ENCODE data around the gene LIN7C. TPM values are rescaled to one million over a fixed set of nuclear protein-coding genes. Genes with fewer than 3 reads are reported as not detected.

The LIN7C gene
- total and polyA plus RNA-seq, 7 donors: 9.0 to 53.3 (median 34.3) TPM

DNA sequence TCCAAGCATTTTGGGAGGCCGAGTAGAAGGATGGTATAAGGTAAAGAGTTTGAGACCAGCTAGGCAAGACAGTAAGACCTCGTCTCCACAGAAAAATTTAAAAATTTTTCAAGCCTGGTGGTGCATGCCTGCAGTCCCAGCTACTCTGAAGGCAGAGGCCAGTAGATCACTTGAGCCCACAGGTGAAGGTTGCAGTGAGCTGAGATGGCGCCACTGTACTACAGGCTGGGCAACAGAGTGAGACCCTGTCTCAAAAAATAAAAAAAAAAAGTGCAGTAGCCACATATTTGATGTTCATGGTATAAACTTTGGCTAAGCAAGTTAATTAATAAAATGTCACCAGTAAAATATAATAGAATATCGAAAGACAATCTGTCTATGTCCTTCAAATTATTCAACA, 60.9 kb downstream of the LIN7C start:
- Histone ChIP-seq H3K27me3 (no peaks in the 10 kb centered on the region), H3K27ac (no peak overlapping the region), H3K4me1 (peaks cover 0 to 25% (median 16%) of the 10 kb centered on the region in 4 donors), H3K4me3 (no peak overlapping the region), H3K9me3 (no peaks in the 10 kb centered on the region), H3K36me3 (no peaks in the 10 kb centered on the region)
- intact Hi-C loops (cut with DNase I): no loop called here
- 91 to 92% methylated on average over 4 of the region's 4 CpGs for WGBS, 2 donors
- no peak for TF ChIP-seq POLR2AphosphoS5 (IDR thresholded peaks at IDR 0.05)
- no peak for TF ChIP-seq POLR2A (IDR thresholded peaks at IDR 0.05)
- TF ChIP-seq CTCF (IDR thresholded peaks at IDR 0.05): no peak
- no peak for TF ChIP-seq EP300 (IDR thresholded peaks at IDR 0.05)
- DNase-seq: no peak

DNA sequence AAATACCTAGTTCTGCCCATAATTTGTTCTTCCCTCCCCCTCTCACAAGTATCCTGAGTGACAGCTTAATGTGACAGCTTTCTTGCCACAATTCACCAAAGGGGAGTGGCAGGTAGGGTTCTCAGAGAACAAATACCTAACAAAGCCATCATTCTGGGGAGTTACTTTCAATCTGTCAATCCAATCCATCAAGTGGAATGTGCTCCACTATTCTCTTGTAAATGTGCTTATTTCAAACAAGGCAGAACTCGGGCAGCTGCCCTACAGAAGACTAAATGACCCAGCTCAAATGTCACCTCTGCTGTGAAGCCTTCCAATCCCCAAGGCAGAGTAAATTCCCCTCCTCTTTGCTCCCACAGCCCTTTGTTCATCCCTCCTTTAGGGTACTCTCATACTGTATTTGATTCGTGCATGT, 61.8 kb downstream of the LIN7C start:
- Histone ChIP-seq H3K9me3 (no peaks in the 10 kb centered on the region), H3K4me3 (no peak overlapping the region), H3K36me3 (no peaks in the 10 kb centered on the region), H3K4me1 (peaks cover 0 to 20% (median 13%) of the 10 kb centered on the region in 4 donors), H3K27me3 (no peaks in the 10 kb centered on the region), H3K27ac (no peak overlapping the region)
- DNase-seq: no peak
- WGBS, 2 donors: 37 to 61% methylated on average over 2 of the region's 2 CpGs
- intact Hi-C loops (cut with DNase I): no loop called here
- TF ChIP-seq POLR2AphosphoS5 (IDR thresholded peaks at IDR 0.05): no peak
- TF ChIP-seq EP300 (IDR thresholded peaks at IDR 0.05): no peak
- TF ChIP-seq CTCF (IDR thresholded peaks at IDR 0.05): no peak
- TF ChIP-seq POLR2A (IDR thresholded peaks at IDR 0.05): no peak

Small RNAs within 50 kb of the gene (small RNA-seq; reads per million reads assigned to genes)
- gene AC100771.1 (0 reads per million in 3 donors), gene MIR8087 (0 reads per million in 3 donors), gene RNA5SP339 (0 reads per million in 3 donors)

Other genes starting within 250 kb of the LIN7C start
- 1 to 10 TPM; 2.0 to 4.3 (median 3.1) TPM for gene CCDC34, start 143.6 kb downstream of the LIN7C start, total RNA-seq
- 10 to 100 TPM in 1 of 3 donors, 1 to 10 TPM in 2; 6.6 to 10.4 (median 9.2) TPM for gene CCDC34, start 143.6 kb downstream of the LIN7C start, polyA plus RNA-seq
- 10 to 100 TPM; 29.9 to 44.3 (median 38.6) TPM for gene LGR4, start 34.0 kb downstream of the LIN7C start, total RNA-seq
- gene LGR4, start 34.0 kb downstream of the LIN7C start, polyA plus RNA-seq: 10 to 100 TPM; 11.3 to 23.5 (median 12.6) TPM
- gene BDNF, start 193.7 kb upstream of the LIN7C start, total RNA-seq: 1 to 10 TPM in 2 of 4 donors, under 1 TPM in 2; 0.36 to 1.1 (median 0.79) TPM
- gene BDNF, start 193.7 kb upstream of the LIN7C start, polyA plus RNA-seq: under 1 TPM in 1 of 3 donors, not detected in 2; 0.10 TPM

Measured in sigmoid colon (tissue), 7 donors.